ENCODE results near the gene LPIN1. TPM values are rescaled to one million over a fixed set of nuclear protein-coding genes. Genes with fewer than 3 reads are reported as not detected.

LPIN1 gene
- total RNA-seq, 1 experiment from 2014 or later: 4.4 TPM

GRCh38 chr2:11827547-11827946 lies 81.1 kb downstream of the LPIN1 start:
- peaks cover 3% of the 10 kb centered on the region for H3K23me2 ChIP-seq (ENCODE audit: insufficient read length, low read depth, low read length, poor library complexity, severe bottlenecking)
- no peak overlapping the region for H3T11ph ChIP-seq (ENCODE audit: low read length)
- H3K56ac ChIP-seq (ENCODE audit: insufficient read length, low read depth, low read length): no peak overlapping the region
- H3K4me1 ChIP-seq (ENCODE audit: insufficient read depth, low read length): peaks cover 8% of the 10 kb centered on the region; the same call in 1 of the 2 replicates
- Mint-ChIP-seq H3K36me3 (ENCODE audit: insufficient read depth in 1 of 3, low read depth in 3 of 3) (peaks cover 0 to 6% (median 0%) of the 10 kb centered on the region in 3 experiments; a peak in 3 of 7 replicates), H3K27ac (peak overlapping the region in 2 of 3 experiments; percentile 42 to 50; a peak in 2 of 7 replicates), H3K9me3 (no peaks in the 10 kb centered on the region), H3K27me3 (ENCODE audit: low read depth) (no peaks in the 10 kb centered on the region; the same call in 1 of the 2 replicates), H3K4me1 (peaks cover 22 to 31% of the 10 kb centered on the region in 2 experiments), H3K4me3 (no peak overlapping the region)
- no peak for DNase-seq
- no peak overlapping the region for H3K4ac ChIP-seq (ENCODE audit: low read depth, low read length)
- H2BK120ac ChIP-seq (ENCODE audit: low read depth, low read length, poor library complexity, severe bottlenecking): no peak overlapping the region
- no CpG with 5 or more reads among the region's 4 CpGs for WGBS (ENCODE audit: extremely low coverage, insufficient read length, low lambda C conversion rate)
- H2AFZ ChIP-seq (ENCODE audit: low read length): no peak overlapping the region
- no peaks in the 10 kb centered on the region for H3K27me3 ChIP-seq (ENCODE audit: insufficient read depth, low read length)
- no peak overlapping the region for H2BK12ac ChIP-seq (ENCODE audit: insufficient read length, low read depth, low read length)
- no peak overlapping the region for H2BK20ac ChIP-seq (ENCODE audit: low read depth, low read length, poor library complexity, severe bottlenecking)
- TF ChIP-seq CTCF (conservative IDR thresholded peaks at IDR 0.05): no peak
- no peak overlapping the region for H3K9ac ChIP-seq (ENCODE audit: extremely low read depth, insufficient read length, low read length)
- H3K18ac ChIP-seq (ENCODE audit: insufficient read length, low read depth, low read length): no peak overlapping the region
- H3K79me1 ChIP-seq (ENCODE audit: insufficient read depth, low read depth, low read length, poor library complexity, severe bottlenecking): no peaks in the 10 kb centered on the region
- no peaks in the 10 kb centered on the region for H3K79me2 ChIP-seq (ENCODE audit: insufficient read depth, low read length)
- no peak overlapping the region for H4K91ac ChIP-seq (ENCODE audit: insufficient read length, low read depth, low read length)
- H3K9me3 ChIP-seq (ENCODE audit: control insufficient read depth, low read depth, low read length): no peaks in the 10 kb centered on the region
- H4K5ac ChIP-seq (ENCODE audit: insufficient read length, low read depth, low read length): no peak overlapping the region
- H4K8ac ChIP-seq (replicated peaks; ENCODE audit: insufficient read length, low read depth, low read length): no peak overlapping the region
- H3K27ac ChIP-seq (ENCODE audit: insufficient read length, low read depth, low read length): no peak overlapping the region
- H2BK15ac ChIP-seq (ENCODE audit: low read depth, low read length): no peak overlapping the region
- no peak overlapping the region for H3K14ac ChIP-seq (ENCODE audit: insufficient read depth, low read length)
- no peaks in the 10 kb centered on the region for H4K20me1 ChIP-seq (ENCODE audit: control insufficient read depth, insufficient read depth, insufficient read length)
- H3K4me2 ChIP-seq (ENCODE audit: insufficient read depth, insufficient read length, low read length): no peak overlapping the region
- H2AK5ac ChIP-seq (ENCODE audit: insufficient read length, low read length): no peak overlapping the region
- no peak overlapping the region for H2BK5ac ChIP-seq (ENCODE audit: insufficient read length, low read length)
- H3K23ac ChIP-seq (ENCODE audit: insufficient read length, low read depth, low read length): no peak overlapping the region

Measured in H9 (cell line).